Measurements from ENCODE around the gene FRMPD1.

FRMPD1 gene

GRCh38 chr9:37679649-37680402 is 29.1 kb downstream of the FRMPD1 start:
- TF ChIP-seq CTCF (conservative IDR thresholded peaks at IDR 0.05; ENCODE audit: low read length) (no peak), EZH2phosphoT487 (IDR thresholded peaks at IDR 0.05; ENCODE audit: borderline replicate concordance) (no peak)
- Histone ChIP-seq H3K27me3 (ENCODE audit: insufficient read depth, low read length, poor library complexity, severe bottlenecking) (peaks cover 10% of the 10 kb centered on the region), H3K4me1 (ENCODE audit: insufficient read depth, low read length, poor library complexity, severe bottlenecking) (no peaks in the 10 kb centered on the region), H3K9me3 (ENCODE audit: insufficient read depth, low read depth, low read length) (no peaks in the 10 kb centered on the region), H3K36me3 (ENCODE audit: insufficient read depth, low read length) (no peaks in the 10 kb centered on the region), H3K4me3 (ENCODE audit: low read length, poor library complexity, severe bottlenecking) (no peak overlapping the region), H4K20me1 (ENCODE audit: insufficient read depth, low read length, poor library complexity, severe bottlenecking) (no peaks in the 10 kb centered on the region), H3F3A (ENCODE audit: low read depth) (no peaks in the 10 kb centered on the region), H3K79me2 (ENCODE audit: insufficient read depth, low read length) (no peaks in the 10 kb centered on the region), H3K4me2 (ENCODE audit: low read depth, low read length, poor library complexity, severe bottlenecking) (no peak overlapping the region), H3K9me2 (replicated peaks; ENCODE audit: low read depth, low read length) (no peaks in the 10 kb centered on the region), H3K9ac (ENCODE audit: low read depth, low read length, poor library complexity, severe bottlenecking) (no peak overlapping the region), H2AFZ (ENCODE audit: low read length) (no peak overlapping the region)

- Histone ChIP-seq H3K4me2 (ENCODE audit: low read depth, low read length, poor library complexity, severe bottlenecking) (no peak overlapping the region), H3K27me3 (ENCODE audit: insufficient read depth, low read length, poor library complexity, severe bottlenecking) (peaks cover 19% of the 10 kb centered on the region)
- TF ChIP-seq CTCF (conservative IDR thresholded peaks at IDR 0.05; ENCODE audit: low read length) = no peak
- no peak for TF ChIP-seq EZH2phosphoT487 (IDR thresholded peaks at IDR 0.05; ENCODE audit: borderline replicate concordance)
Observed at GRCh38 chr9:37682951-37683350, 32.2 kb downstream of the FRMPD1 start.

GRCh38 chr9:37683531-37684371 is 33.0 kb downstream of the FRMPD1 start:
- Histone ChIP-seq H3K9ac (ENCODE audit: low read depth, low read length, poor library complexity, severe bottlenecking) (no peak overlapping the region), H3K9me3 (ENCODE audit: insufficient read depth, low read depth, low read length) (no peaks in the 10 kb centered on the region), H3F3A (ENCODE audit: low read depth) (no peaks in the 10 kb centered on the region), H3K36me3 (ENCODE audit: insufficient read depth, low read length) (no peaks in the 10 kb centered on the region), H3K9me2 (replicated peaks; ENCODE audit: low read depth, low read length) (no peaks in the 10 kb centered on the region), H4K20me1 (ENCODE audit: insufficient read depth, low read length, poor library complexity, severe bottlenecking) (no peaks in the 10 kb centered on the region), H3K4me3 (ENCODE audit: low read length, poor library complexity, severe bottlenecking) (no peak overlapping the region), H3K79me2 (ENCODE audit: insufficient read depth, low read length) (no peaks in the 10 kb centered on the region), H3K4me1 (ENCODE audit: insufficient read depth, low read length, poor library complexity, severe bottlenecking) (no peaks in the 10 kb centered on the region), H3K27me3 (ENCODE audit: insufficient read depth, low read length, poor library complexity, severe bottlenecking) (peaks cover 19% of the 10 kb centered on the region), H2AFZ (ENCODE audit: low read length) (no peak overlapping the region), H3K4me2 (ENCODE audit: low read depth, low read length, poor library complexity, severe bottlenecking) (no peak overlapping the region)
- TF ChIP-seq CTCF (conservative IDR thresholded peaks at IDR 0.05; ENCODE audit: low read length) = no peak
- TF ChIP-seq EZH2phosphoT487 (IDR thresholded peaks at IDR 0.05; ENCODE audit: borderline replicate concordance) = no peak

More at GRCh38 chr9:37682951-37683350, 32.2 kb downstream of the FRMPD1 start:
- no peaks in the 10 kb centered on the region for H3K36me3 ChIP-seq (ENCODE audit: insufficient read depth, low read length)
- H3F3A ChIP-seq (ENCODE audit: low read depth) = no peaks in the 10 kb centered on the region
- no peaks in the 10 kb centered on the region for H4K20me1 ChIP-seq (ENCODE audit: insufficient read depth, low read length, poor library complexity, severe bottlenecking)
- H3K79me2 ChIP-seq (ENCODE audit: insufficient read depth, low read length) = no peaks in the 10 kb centered on the region
- no peaks in the 10 kb centered on the region for H3K9me2 ChIP-seq (replicated peaks; ENCODE audit: low read depth, low read length)
- no peak overlapping the region for H2AFZ ChIP-seq (ENCODE audit: low read length)
- no peaks in the 10 kb centered on the region for H3K9me3 ChIP-seq (ENCODE audit: insufficient read depth, low read depth, low read length)
- H3K9ac ChIP-seq (ENCODE audit: low read depth, low read length, poor library complexity, severe bottlenecking) = no peak overlapping the region
- no peak overlapping the region for H3K4me3 ChIP-seq (ENCODE audit: low read length, poor library complexity, severe bottlenecking)
- no peaks in the 10 kb centered on the region for H3K4me1 ChIP-seq (ENCODE audit: insufficient read depth, low read length, poor library complexity, severe bottlenecking)
